ENCODE data around the gene CEP170. TPM values are rescaled to one million over a fixed set of nuclear protein-coding genes. Genes with fewer than 3 reads are reported as not detected.

CEP170 gene
- total RNA-seq (35.5 TPM), polyA plus RNA-seq (10 to 100 TPM in 1 of 4 donors, 1 to 10 TPM in 3; 6.8 to 13.0 (median 8.1) TPM)

GRCh38 chr1:243254927-243255790, at the start of gene CEP170:
CEP170 (minus strand) TSS chr1:243255281; CDS start chr1:243225280, 30,001 bp downstream.
- Mint-ChIP-seq H3K4me3 (peak within 1 kb of the TSS; percentile 95 to 100 (median 100)), H3K4me1 (peaks cover 23 to 49% (median 38%) of the 10 kb centered on the region in 4 donors), H3K27me3 (peaks cover 13% of the 10 kb centered on the region), H3K9me3 (no peaks in the 10 kb centered on the region), H3K27ac (peak within 1 kb of the TSS; percentile 99 to 100 (median 100)), H3K36me3 (no peaks in the 10 kb centered on the region)
- no peaks in the 10 kb centered on the region for H3K9me3 ChIP-seq (ENCODE audit: control insufficient read depth in 2 of 2, low read length in 2 of 2)
- peak; percentile 85 to 92 (median 92) for DNase-seq
- peak within 1 kb of the TSS; percentile 98 for H3K4me3 ChIP-seq (ENCODE audit: low read depth, low read length)
- no peaks in the 10 kb centered on the region for H3K27me3 ChIP-seq (ENCODE audit: control insufficient read depth, insufficient read depth, low read length)
- H3K4me1 ChIP-seq (ENCODE audit: control insufficient read depth, insufficient read depth, low read length, poor library complexity, severe bottlenecking), result peaks cover 37% of the 10 kb centered on the region
- peak within 1 kb of the TSS; percentile 99 for H3K27ac ChIP-seq (ENCODE audit: insufficient read depth, low read length, poor library complexity, severe bottlenecking)
- ATAC-seq (ENCODE audit: low read depth in 2 of 2), result peak; percentile 66 to 70
- no peaks in the 10 kb centered on the region for H3K36me3 ChIP-seq (ENCODE audit: control insufficient read depth, insufficient read depth, low read length)

- no peaks in the 10 kb centered on the region for H3K4me1 ChIP-seq (ENCODE audit: control insufficient read depth, insufficient read depth, low read length, poor library complexity, severe bottlenecking)
- H3K27ac Mint-ChIP-seq, result no peak overlapping the region
- no peaks in the 10 kb centered on the region for H3K27me3 Mint-ChIP-seq
- peaks cover 0 to 12% (median 2%) of the 10 kb centered on the region in 4 donors for H3K4me1 Mint-ChIP-seq
- peaks cover 49% of the 10 kb centered on the region for H3K36me3 Mint-ChIP-seq
- no peak for DNase-seq
- H3K4me3 Mint-ChIP-seq, result no peak overlapping the region
- H3K4me3 ChIP-seq (ENCODE audit: low read depth, low read length), result no peak overlapping the region
- H3K9me3 ChIP-seq (ENCODE audit: control insufficient read depth in 2 of 2, low read length in 2 of 2), result peaks cover 1 to 7% of the 10 kb centered on the region in 2 experiments
- no peaks in the 10 kb centered on the region for H3K27me3 ChIP-seq (ENCODE audit: control insufficient read depth, insufficient read depth, low read length)
- peaks cover 0 to 13% (median 5%) of the 10 kb centered on the region in 7 donors for H3K9me3 Mint-ChIP-seq
- peaks cover 16% of the 10 kb centered on the region for H3K36me3 ChIP-seq (ENCODE audit: control insufficient read depth, insufficient read depth, low read length)
- ATAC-seq (ENCODE audit: low read depth in 2 of 2), result no peak
- no peak overlapping the region for H3K27ac ChIP-seq (ENCODE audit: insufficient read depth, low read length, poor library complexity, severe bottlenecking)
Measured at GRCh38 chr1:243301059-243301458, 46.0 kb upstream of the CEP170 start.

- peaks cover 22% of the 10 kb centered on the region for H3K36me3 ChIP-seq (ENCODE audit: control insufficient read depth, insufficient read depth, low read length)
- no peak overlapping the region for H3K27ac Mint-ChIP-seq
- peaks cover 64% of the 10 kb centered on the region for H3K36me3 Mint-ChIP-seq
Measured at GRCh38 chr1:243299069-243299468, 44.0 kb upstream of the CEP170 start.

GRCh38 chr1:243294723-243295121, 39.6 kb upstream of the CEP170 start:
- Mint-ChIP-seq H3K36me3 (peaks cover 81% of the 10 kb centered on the region), H3K27me3 (no peaks in the 10 kb centered on the region), H3K27ac (peak overlapping the region in 1 of 3 donors; percentile 48), H3K9me3 (peaks cover 3 to 20% (median 16%) of the 10 kb centered on the region in 7 donors), H3K4me1 (peaks cover 0 to 14% (median 4%) of the 10 kb centered on the region in 4 donors), H3K4me3 (no peak overlapping the region)
- DNase-seq (no peak), ATAC-seq (ENCODE audit: low read depth in 2 of 2) (no peak)
- Histone ChIP-seq H3K27ac (ENCODE audit: insufficient read depth, low read length, poor library complexity, severe bottlenecking) (no peak overlapping the region), H3K9me3 (ENCODE audit: control insufficient read depth in 2 of 2, low read length in 2 of 2) (peaks cover 0 to 14% of the 10 kb centered on the region in 2 experiments), H3K4me1 (ENCODE audit: control insufficient read depth, insufficient read depth, low read length, poor library complexity, severe bottlenecking) (no peaks in the 10 kb centered on the region), H3K36me3 (ENCODE audit: control insufficient read depth, insufficient read depth, low read length) (peaks cover 44% of the 10 kb centered on the region), H3K27me3 (ENCODE audit: control insufficient read depth, insufficient read depth, low read length) (no peaks in the 10 kb centered on the region), H3K4me3 (ENCODE audit: low read depth, low read length) (no peak overlapping the region)

More at GRCh38 chr1:243299069-243299468, 44.0 kb upstream of the CEP170 start:
- no peak for ATAC-seq (ENCODE audit: low read depth in 2 of 2)
- no peak overlapping the region for H3K27ac ChIP-seq (ENCODE audit: insufficient read depth, low read length, poor library complexity, severe bottlenecking)
- H3K4me1 Mint-ChIP-seq, result peaks cover 2 to 14% (median 4%) of the 10 kb centered on the region in 4 donors
- H3K4me3 Mint-ChIP-seq, result no peak overlapping the region
- no peak overlapping the region for H3K4me3 ChIP-seq (ENCODE audit: low read depth, low read length)
- H3K9me3 ChIP-seq (ENCODE audit: control insufficient read depth in 2 of 2, low read length in 2 of 2), result peaks cover 2 to 7% of the 10 kb centered on the region in 2 experiments
- no peaks in the 10 kb centered on the region for H3K4me1 ChIP-seq (ENCODE audit: control insufficient read depth, insufficient read depth, low read length, poor library complexity, severe bottlenecking)
- H3K9me3 Mint-ChIP-seq, result peaks cover 1 to 15% (median 8%) of the 10 kb centered on the region in 7 donors
- no peak for DNase-seq
- no peaks in the 10 kb centered on the region for H3K27me3 Mint-ChIP-seq
- no peaks in the 10 kb centered on the region for H3K27me3 ChIP-seq (ENCODE audit: control insufficient read depth, insufficient read depth, low read length)

- Histone ChIP-seq H3K4me1 (ENCODE audit: control insufficient read depth, insufficient read depth, low read length, poor library complexity, severe bottlenecking) (no peaks in the 10 kb centered on the region), H3K27me3 (ENCODE audit: control insufficient read depth, insufficient read depth, low read length) (no peaks in the 10 kb centered on the region), H3K27ac (ENCODE audit: insufficient read depth, low read length, poor library complexity, severe bottlenecking) (no peak overlapping the region), H3K4me3 (ENCODE audit: low read depth, low read length) (no peak overlapping the region), H3K36me3 (ENCODE audit: control insufficient read depth, insufficient read depth, low read length) (peaks cover 50% of the 10 kb centered on the region), H3K9me3 (ENCODE audit: control insufficient read depth in 2 of 2, low read length in 2 of 2) (peaks cover 0 to 14% of the 10 kb centered on the region in 2 experiments)
- peaks cover 81% of the 10 kb centered on the region for H3K36me3 Mint-ChIP-seq
- no peak overlapping the region for H3K27ac Mint-ChIP-seq
- ATAC-seq (ENCODE audit: low read depth in 2 of 2) (no peak), DNase-seq (no peak)
- no peak overlapping the region for H3K4me3 Mint-ChIP-seq
- H3K27me3 Mint-ChIP-seq, result no peaks in the 10 kb centered on the region
- peaks cover 3 to 20% (median 14%) of the 10 kb centered on the region in 7 donors for H3K9me3 Mint-ChIP-seq
- peaks cover 0 to 14% (median 4%) of the 10 kb centered on the region in 4 donors for H3K4me1 Mint-ChIP-seq
Measured at GRCh38 chr1:243293941-243294722, 39.1 kb upstream of the CEP170 start.

GRCh38 chr1:243292117-243292516, 37.0 kb upstream of the CEP170 start:
- H3K27me3 Mint-ChIP-seq, result no peaks in the 10 kb centered on the region
- peaks cover 9 to 25% (median 13%) of the 10 kb centered on the region in 4 donors for H3K4me1 Mint-ChIP-seq
- DNase-seq (no peak), ATAC-seq (ENCODE audit: low read depth in 2 of 2) (no peak)
- peaks cover 3 to 20% (median 12%) of the 10 kb centered on the region in 7 donors for H3K9me3 Mint-ChIP-seq
- H3K27ac ChIP-seq (ENCODE audit: insufficient read depth, low read length, poor library complexity, severe bottlenecking), result no peak overlapping the region
- H3K27ac Mint-ChIP-seq, result no peak overlapping the region
- H3K4me3 Mint-ChIP-seq, result no peak overlapping the region
- no peaks in the 10 kb centered on the region for H3K27me3 ChIP-seq (ENCODE audit: control insufficient read depth, insufficient read depth, low read length)
- no peaks in the 10 kb centered on the region for H3K4me1 ChIP-seq (ENCODE audit: control insufficient read depth, insufficient read depth, low read length, poor library complexity, severe bottlenecking)
- H3K4me3 ChIP-seq (ENCODE audit: low read depth, low read length), result no peak overlapping the region
- peaks cover 54% of the 10 kb centered on the region for H3K36me3 ChIP-seq (ENCODE audit: control insufficient read depth, insufficient read depth, low read length)
- peaks cover 0 to 14% of the 10 kb centered on the region in 2 experiments for H3K9me3 ChIP-seq (ENCODE audit: control insufficient read depth in 2 of 2, low read length in 2 of 2)
- H3K36me3 Mint-ChIP-seq, result peaks cover 81% of the 10 kb centered on the region

- H3K9me3 ChIP-seq (ENCODE audit: control insufficient read depth in 2 of 2, low read length in 2 of 2), result peaks cover 0 to 14% of the 10 kb centered on the region in 2 experiments
- peaks cover 77% of the 10 kb centered on the region for H3K36me3 Mint-ChIP-seq
- no peaks in the 10 kb centered on the region for H3K27me3 Mint-ChIP-seq
- H3K27me3 ChIP-seq (ENCODE audit: control insufficient read depth, insufficient read depth, low read length), result no peaks in the 10 kb centered on the region
- no peak for ATAC-seq (ENCODE audit: low read depth in 2 of 2)
- H3K27ac ChIP-seq (ENCODE audit: insufficient read depth, low read length, poor library complexity, severe bottlenecking), result no peak overlapping the region
- H3K36me3 ChIP-seq (ENCODE audit: control insufficient read depth, insufficient read depth, low read length), result peaks cover 57% of the 10 kb centered on the region
- H3K4me1 ChIP-seq (ENCODE audit: control insufficient read depth, insufficient read depth, low read length, poor library complexity, severe bottlenecking), result no peaks in the 10 kb centered on the region
- H3K9me3 Mint-ChIP-seq, result peaks cover 3 to 20% (median 9%) of the 10 kb centered on the region in 7 donors
- no peak overlapping the region for H3K4me3 ChIP-seq (ENCODE audit: low read depth, low read length)
- H3K4me3 Mint-ChIP-seq, result no peak overlapping the region
- H3K27ac Mint-ChIP-seq, result no peak overlapping the region
- no peak for DNase-seq
- peaks cover 14 to 29% (median 21%) of the 10 kb centered on the region in 4 donors for H3K4me1 Mint-ChIP-seq
Measured at GRCh38 chr1:243291292-243291691, 36.2 kb upstream of the CEP170 start.

Measured in CD4-positive, CD25-positive, alpha-beta regulatory T cell (primary cell).